HEK293 (cell line): Measurements from ENCODE around the gene TJP3.

Source experiments
- CTCF ChIP-seq: fragments of 450-650 bp; formaldehyde crosslinking; IDR thresholded peaks from 2 replicates; pipeline ENCODE4 v1.5.1; 2016; ENCODE audit warnings: missing biosample characterization, missing genetic modification characterization
- KLF9 ChIP-seq: fragments of 450-650 bp; formaldehyde crosslinking; IDR thresholded peaks from 2 replicates; pipeline ENCODE4 v1.5.1; 2016; ENCODE audit warnings: missing biosample characterization, missing genetic modification characterization, low read depth
- PRDM2 ChIP-seq: fragments of 450-650 bp; formaldehyde crosslinking; IDR thresholded peaks from 2 replicates; pipeline ENCODE4 v1.5.1; 2016; ENCODE audit warnings: missing biosample characterization, missing genetic modification characterization, borderline replicate concordance
- ZBTB26 ChIP-seq: fragments of 450-650 bp; formaldehyde crosslinking; optimal IDR thresholded peaks from 2 replicates; pipeline ENCODE3; 2016; ENCODE audit warnings: missing biosample characterization, mild to moderate bottlenecking, missing genetic modification characterization
- ZNF121 ChIP-seq: fragments of 450-650 bp; formaldehyde crosslinking; IDR thresholded peaks from 2 replicates; pipeline ENCODE4 v1.5.1; 2016; ENCODE audit warnings: missing biosample characterization, missing genetic modification characterization
- ZNF140 ChIP-seq: fragments of 450-650 bp; formaldehyde crosslinking; IDR thresholded peaks from 2 replicates; pipeline ENCODE4 v1.5.1; 2016; ENCODE audit warnings: missing biosample characterization, missing genetic modification characterization
- ZNF202 ChIP-seq: fragments of 450-650 bp; formaldehyde crosslinking; IDR thresholded peaks from 2 replicates; pipeline ENCODE4 v1.5.1; 2016; ENCODE audit warnings: missing biosample characterization, missing genetic modification characterization, borderline replicate concordance
- ZNF292 ChIP-seq: fragments of 450-650 bp; formaldehyde crosslinking; IDR thresholded peaks from 2 replicates; pipeline ENCODE4 v1.5.1; 2016; ENCODE audit warnings: low read depth, missing biosample characterization, missing genetic modification characterization, borderline replicate concordance
- ZNF549 ChIP-seq: fragments of 450-650 bp; IDR thresholded peaks from 2 replicates; pipeline ENCODE4 v1.5.1; 2018; ENCODE audit warnings: missing biosample characterization, missing genetic modification characterization, mild to moderate bottlenecking, inconsistent platforms, moderate library complexity
- ZNF580 ChIP-seq: fragments of 450-650 bp; formaldehyde crosslinking; IDR thresholded peaks from 2 replicates; pipeline ENCODE4 v1.5.1; 2016; ENCODE audit warnings: missing biosample characterization, missing genetic modification characterization

- no peak for TF ChIP-seq PRDM2 (tag by site-specific recombination)
- no peak for TF ChIP-seq ZNF202 (tag by site-specific recombination)
- TF ChIP-seq ZNF140: no peak
- no peak for TF ChIP-seq CTCF (tag by site-specific recombination)
- no peak for TF ChIP-seq KLF9 (tag by site-specific recombination)
- TF ChIP-seq ZNF121: no peak
- no peak for TF ChIP-seq ZBTB26 (tag by site-specific recombination)
- TF ChIP-seq ZNF580 (tag by site-specific recombination): no peak
- TF ChIP-seq ZNF292 (tag by site-specific recombination): no peak
- no peak for TF ChIP-seq ZNF549 (tag by site-specific recombination)
These were observed 16.9 kb downstream of the TJP3 start for GRCh38 chr19:3725121-3725520.
